22Rv1 (cell line): ENCODE measurements around the gene LRAT.

Experiments
- ZFX ChIP-seq: fragments of 450-650 bp; IDR thresholded peaks from 2 replicates; pipeline ENCODE4 v1.6.1; 2017; ENCODE audit warnings: antibody characterized with exemption, borderline replicate concordance
- TF ChIP-seq, protein P1 (sequence below): fragments of 450-650 bp; IDR thresholded peaks from 2 replicates; pipeline ENCODE4 v1.5.1; 2017; ENCODE audit warnings: mild to moderate bottlenecking

GRCh38 chr4:154736770-154737169 is 7.0 kb upstream of the LRAT start:
- TF ChIP-seq, protein P1, sequence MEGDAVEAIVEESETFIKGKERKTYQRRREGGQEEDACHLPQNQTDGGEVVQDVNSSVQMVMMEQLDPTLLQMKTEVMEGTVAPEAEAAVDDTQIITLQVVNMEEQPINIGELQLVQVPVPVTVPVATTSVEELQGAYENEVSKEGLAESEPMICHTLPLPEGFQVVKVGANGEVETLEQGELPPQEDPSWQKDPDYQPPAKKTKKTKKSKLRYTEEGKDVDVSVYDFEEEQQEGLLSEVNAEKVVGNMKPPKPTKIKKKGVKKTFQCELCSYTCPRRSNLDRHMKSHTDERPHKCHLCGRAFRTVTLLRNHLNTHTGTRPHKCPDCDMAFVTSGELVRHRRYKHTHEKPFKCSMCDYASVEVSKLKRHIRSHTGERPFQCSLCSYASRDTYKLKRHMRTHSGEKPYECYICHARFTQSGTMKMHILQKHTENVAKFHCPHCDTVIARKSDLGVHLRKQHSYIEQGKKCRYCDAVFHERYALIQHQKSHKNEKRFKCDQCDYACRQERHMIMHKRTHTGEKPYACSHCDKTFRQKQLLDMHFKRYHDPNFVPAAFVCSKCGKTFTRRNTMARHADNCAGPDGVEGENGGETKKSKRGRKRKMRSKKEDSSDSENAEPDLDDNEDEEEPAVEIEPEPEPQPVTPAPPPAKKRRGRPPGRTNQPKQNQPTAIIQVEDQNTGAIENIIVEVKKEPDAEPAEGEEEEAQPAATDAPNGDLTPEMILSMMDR, result no peak
- no peak for TF ChIP-seq ZFX
